ENCODE results near the gene MRPL58. TPM values are rescaled to one million over a fixed set of nuclear protein-coding genes. Genes with fewer than 3 reads are reported as not detected.

Gene MRPL58
- total RNA-seq, 2 experiments from 2014 or later: 41.2 to 46.2 TPM

Other genes starting within 250 kb of the MRPL58 start
- gene NAT9, start 236.3 kb upstream of the MRPL58 start, total RNA-seq: 10 to 100 TPM; 28.6 to 34.4 TPM
- under 1 TPM; 0.20 to 0.25 TPM for gene GRIN2C, start 152.8 kb upstream of the MRPL58 start, total RNA-seq
- gene FDXR, start 139.7 kb upstream of the MRPL58 start, total RNA-seq: 10 to 100 TPM; 36.0 to 43.4 TPM
- not detected for gene FADS6, start 119.0 kb upstream of the MRPL58 start, total RNA-seq
- not detected for gene USH1G, start 89.4 kb upstream of the MRPL58 start, total RNA-seq
- gene OTOP2, start 88.4 kb upstream of the MRPL58 start, total RNA-seq: not detected
- gene OTOP3, start 76.8 kb upstream of the MRPL58 start, total RNA-seq: not detected
- under 1 TPM; 0.44 to 0.82 TPM for gene HID1, start 39.9 kb upstream of the MRPL58 start, total RNA-seq
- under 1 TPM; 0.31 to 0.40 TPM for gene CDR2L, start 25.0 kb upstream of the MRPL58 start, total RNA-seq
- gene ATP5PD, start 34.3 kb downstream of the MRPL58 start, total RNA-seq: 100 to 1,000 TPM; 252 to 259 TPM
- gene KCTD2, start 34.6 kb downstream of the MRPL58 start, total RNA-seq: 10 to 100 TPM; 21.7 TPM
- 10 to 100 TPM; 11.4 to 12.2 TPM for gene SLC16A5, start 75.3 kb downstream of the MRPL58 start, total RNA-seq
- gene ARMC7, start 97.3 kb downstream of the MRPL58 start, total RNA-seq: 10 to 100 TPM; 18.5 to 18.8 TPM
- gene NT5C, start 119.1 kb downstream of the MRPL58 start, total RNA-seq: 10 to 100 TPM; 45.2 to 50.4 TPM
- 100 to 1,000 TPM; 277 to 280 TPM for gene JPT1, start 141.8 kb downstream of the MRPL58 start, total RNA-seq
- gene SUMO2, start 170.3 kb downstream of the MRPL58 start, total RNA-seq: 100 to 1,000 TPM; 527 to 642 TPM
- gene NUP85, start 193.0 kb downstream of the MRPL58 start, total RNA-seq: 100 to 1,000 TPM; 140 to 172 TPM
- 10 to 100 TPM; 80.2 to 86.1 TPM for gene GGA3, start 248.9 kb downstream of the MRPL58 start, total RNA-seq
- 10 to 100 TPM; 35.4 to 38.2 TPM for gene MRPS7, start 249.2 kb downstream of the MRPL58 start, total RNA-seq

Measured in activated CD4-positive, alpha-beta T cell treated with anti-CD3 and anti-CD28 coated beads, Interleukin-2, amount 10 ng/mL, durations not matched to agents 7 days and 5 days (primary cell).